Activated T-cell treated with anti-CD3 and anti-CD28 coated beads for 48 hours (primary cell): ENCODE results near the gene GPR22.

Experiments used
- DNase-seq: peaks from one replicate; pipeline ENCODE4 v3.0.0-alpha.2; 2020; ENCODE audit warnings: low read depth

GPR22 gene

GRCh38 chr7:107479303-107479702 is 9.4 kb downstream of the GPR22 start:
- no peak for DNase-seq

GRCh38 chr7:107480932-107481331 is 11.1 kb downstream of the GPR22 start:
- no peak for DNase-seq

GRCh38 chr7:107482571-107482970 is 12.7 kb downstream of the GPR22 start:
- DNase-seq: no peak

GRCh38 chr7:107486041-107486440 is 16.2 kb downstream of the GPR22 start:
- no peak for DNase-seq

- DNase-seq: no peak
These were observed 23.0 kb downstream of the GPR22 start for GRCh38 chr7:107492875-107493274.

- no peak for DNase-seq
These were observed 24.5 kb downstream of the GPR22 start for GRCh38 chr7:107494315-107494751.

- no peak for DNase-seq
These were observed 25.0 kb downstream of the GPR22 start for GRCh38 chr7:107494884-107495283.

- no peak for DNase-seq
These were observed 25.7 kb downstream of the GPR22 start for GRCh38 chr7:107495516-107495915.

GRCh38 chr7:107499731-107500130 is 29.9 kb downstream of the GPR22 start:
- no peak for DNase-seq

GRCh38 chr7:107501593-107501992 is 31.7 kb downstream of the GPR22 start:
- no peak for DNase-seq

- no peak for DNase-seq
These were observed 32.3 kb downstream of the GPR22 start for GRCh38 chr7:107502154-107502553.

- DNase-seq: no peak
These were observed 32.9 kb downstream of the GPR22 start for GRCh38 chr7:107502797-107503196.

- DNase-seq: no peak
These were observed 33.8 kb downstream of the GPR22 start for GRCh38 chr7:107503687-107504086.

- DNase-seq: no peak
These were observed 35.5 kb downstream of the GPR22 start for GRCh38 chr7:107505362-107505761.

- no peak for DNase-seq
These were observed 36.3 kb downstream of the GPR22 start for GRCh38 chr7:107505997-107506673.

GRCh38 chr7:107506674-107507339 is 37.0 kb downstream of the GPR22 start:
- no peak for DNase-seq
